ENCODE data around the gene CFAP100. TPM values are rescaled to one million over a fixed set of nuclear protein-coding genes. Genes with fewer than 3 reads are reported as not detected.

Gene CFAP100
- total and polyA plus RNA-seq, 2 experiments from 2014 or later, result not detected

GRCh38 chr3:126376444-126376843 lies 18.3 kb upstream of the CFAP100 start:
- no peaks in the 10 kb centered on the region for H3K9me3 ChIP-seq (ENCODE audit: low read depth)
- no peaks in the 10 kb centered on the region for H3K27me3 ChIP-seq
- H3K36me3 ChIP-seq, result no peaks in the 10 kb centered on the region
- DNase-seq (ENCODE audit: low read depth in 1 of 2, low spot score in 1 of 2), result no peak
- TF ChIP-seq CTCF (IDR thresholded peaks at IDR 0.05; ENCODE audit: low read depth, low read length), result no peak
- no peaks in the 10 kb centered on the region for H3K4me1 ChIP-seq (ENCODE audit: low read depth)
- H3K4me3 ChIP-seq, result no peak overlapping the region
- H3K27ac ChIP-seq, result no peak overlapping the region

DNA sequence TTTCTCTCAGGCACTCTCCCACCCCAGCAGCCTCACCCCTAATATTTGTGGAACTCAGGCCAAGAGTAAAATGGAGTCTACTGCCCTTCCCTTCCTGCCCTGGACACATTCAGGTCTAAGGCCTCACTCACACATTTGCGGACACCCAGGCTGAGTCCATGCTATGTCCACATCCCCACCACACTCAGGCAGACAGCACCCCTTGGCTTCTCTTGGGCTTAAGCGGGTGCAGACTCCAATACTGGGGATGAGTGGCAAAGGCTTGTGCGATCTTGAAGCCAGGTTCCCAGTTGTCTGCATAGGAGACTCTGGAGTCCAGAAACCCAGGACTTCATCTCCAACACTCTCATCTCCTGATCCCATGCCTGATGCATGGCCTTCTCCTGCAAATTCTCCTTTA lies 17.5 kb upstream of the CFAP100 start:
- no peak for TF ChIP-seq CTCF (IDR thresholded peaks at IDR 0.05; ENCODE audit: low read depth, low read length)
- H3K9me3 ChIP-seq (ENCODE audit: low read depth), result no peaks in the 10 kb centered on the region

GRCh38 chr3:126378341-126378751 lies 16.4 kb upstream of the CFAP100 start:
- Histone ChIP-seq H3K27ac (no peak overlapping the region), H3K27me3 (no peaks in the 10 kb centered on the region), H3K4me3 (no peak overlapping the region), H3K36me3 (no peaks in the 10 kb centered on the region), H3K4me1 (ENCODE audit: low read depth) (no peaks in the 10 kb centered on the region), H3K9me3 (ENCODE audit: low read depth) (no peaks in the 10 kb centered on the region)
- no peak for DNase-seq (ENCODE audit: low read depth in 1 of 2, low spot score in 1 of 2)
- TF ChIP-seq CTCF (IDR thresholded peaks at IDR 0.05; ENCODE audit: low read depth, low read length), result no peak

More for the DNA sequence above, 17.5 kb upstream of the CFAP100 start:
- Histone ChIP-seq H3K4me1 (ENCODE audit: low read depth) (no peaks in the 10 kb centered on the region), H3K27me3 (no peaks in the 10 kb centered on the region), H3K27ac (no peak overlapping the region), H3K4me3 (no peak overlapping the region), H3K36me3 (no peaks in the 10 kb centered on the region)
- DNase-seq (ENCODE audit: low read depth in 1 of 2, low spot score in 1 of 2), result no peak

GRCh38 chr3:126380011-126380768 lies 14.5 kb upstream of the CFAP100 start:
- Histone ChIP-seq H3K4me1 (ENCODE audit: low read depth) (no peaks in the 10 kb centered on the region), H3K4me3 (no peak overlapping the region), H3K27ac (no peak overlapping the region), H3K27me3 (no peaks in the 10 kb centered on the region), H3K9me3 (ENCODE audit: low read depth) (no peaks in the 10 kb centered on the region), H3K36me3 (no peaks in the 10 kb centered on the region)
- no peak for TF ChIP-seq CTCF (IDR thresholded peaks at IDR 0.05; ENCODE audit: low read depth, low read length)
- no peak for DNase-seq (ENCODE audit: low read depth in 1 of 2, low spot score in 1 of 2)

GRCh38 chr3:126381966-126382365 lies 12.7 kb upstream of the CFAP100 start:
- Histone ChIP-seq H3K27me3 (no peaks in the 10 kb centered on the region), H3K9me3 (ENCODE audit: low read depth) (no peaks in the 10 kb centered on the region), H3K27ac (no peak overlapping the region), H3K4me3 (no peak overlapping the region), H3K36me3 (no peaks in the 10 kb centered on the region), H3K4me1 (ENCODE audit: low read depth) (no peaks in the 10 kb centered on the region)
- TF ChIP-seq CTCF (IDR thresholded peaks at IDR 0.05; ENCODE audit: low read depth, low read length), result no peak
- DNase-seq (ENCODE audit: low read depth in 1 of 2, low spot score in 1 of 2), result no peak
